RPMI7951 (cell line): ENCODE measurements around the gene NT5E. TPM values are rescaled to one million over a fixed set of nuclear protein-coding genes. Genes with fewer than 3 reads are reported as not detected.
A peak's percentile ranks its signal among the peaks of the same experiment; 100 is the strongest.

ENCODE experiments used
- DNase-seq: peaks from one replicate; pipeline ENCODE4 v3.0.0-alpha.2; 2012; ENCODE audit warnings: low read depth
- total RNA-seq: library from RNA; depleted of rRNA; stranded (reverse); fragments of >200 nt; shearing (Covaris generic); gene quantifications from 2 replicates; pipeline ENCODE4 v1.2.3, GENCODE V29; 2014

Gene NT5E
- total RNA-seq, 1 experiment from 2014 or later: 427 TPM

- peak; percentile 21 for DNase-seq
Measured at GRCh38 chr6:85421972-85422371, 27.9 kb upstream of the NT5E start.

- no peak for DNase-seq
Measured at GRCh38 chr6:85422996-85423395, 26.9 kb upstream of the NT5E start.

- no peak for DNase-seq
Measured at GRCh38 chr6:85424981-85425380, 24.9 kb upstream of the NT5E start.

GRCh38 chr6:85425997-85426396 lies 23.9 kb upstream of the NT5E start:
- no peak for DNase-seq

- no peak for DNase-seq
Measured at GRCh38 chr6:85428486-85428885, 21.4 kb upstream of the NT5E start.

- no peak for DNase-seq
Measured at GRCh38 chr6:85429346-85429745, 20.5 kb upstream of the NT5E start.

GRCh38 chr6:85431271-85431670 lies 18.6 kb upstream of the NT5E start:
- no peak for DNase-seq

- no peak for DNase-seq
Measured at GRCh38 chr6:85432554-85432953, 17.3 kb upstream of the NT5E start.

- DNase-seq: peak; percentile 64
Measured at GRCh38 chr6:85435851-85436250, 14.0 kb upstream of the NT5E start.

- DNase-seq: peak; percentile 90
Measured at GRCh38 chr6:85436411-85436810, 13.5 kb upstream of the NT5E start.

GRCh38 chr6:85436939-85437495 lies 12.9 kb upstream of the NT5E start:
- DNase-seq: peak; percentile 85

- no peak for DNase-seq
Measured at GRCh38 chr6:85443349-85444117, 6.3 kb upstream of the NT5E start.

GRCh38 chr6:85449388-85449817 lies 480 bp upstream of the NT5E start:
- DNase-seq: peak; percentile 93

- DNase-seq: peak; percentile 29
Measured at GRCh38 chr6:85451565-85452306, 1.9 kb downstream of the NT5E start.

- peak; percentile 91 for DNase-seq
Measured at GRCh38 chr6:85452441-85452881, 2.6 kb downstream of the NT5E start.

- no peak for DNase-seq
Measured at GRCh38 chr6:85453052-85453451, 3.2 kb downstream of the NT5E start.

- DNase-seq: no peak
Measured at GRCh38 chr6:85453490-85453889, 3.6 kb downstream of the NT5E start.

- DNase-seq: no peak
Measured at GRCh38 chr6:85455471-85456026, 5.7 kb downstream of the NT5E start.

GRCh38 chr6:85456782-85457181 lies 6.9 kb downstream of the NT5E start:
- no peak for DNase-seq

- DNase-seq: no peak
Measured at GRCh38 chr6:85458184-85458583, 8.3 kb downstream of the NT5E start.

- DNase-seq: peak; percentile 46
Measured at GRCh38 chr6:85458782-85459181, 8.9 kb downstream of the NT5E start.

GRCh38 chr6:85459224-85459901 lies 9.5 kb downstream of the NT5E start:
- DNase-seq: peak; percentile 80
